Esophagus (tissue), 2 donors: ENCODE data around the gene MC1R. TPM values are rescaled to one million over a fixed set of nuclear protein-coding genes. Genes with fewer than 3 reads are reported as not detected.
A peak's percentile ranks its signal among the peaks of the same experiment; 100 is the strongest.

ENCODE experiments used
- H3K27ac ChIP-seq, 2 donors: one replicate each; pipeline ENCODE4 v1.5.1; 2013; ENCODE audit warnings: low read depth in 2 of 2, mild to moderate bottlenecking in 2 of 2, inconsistent platforms in 1 of 2, low read length in 1 of 2, moderate library complexity in 1 of 2
- H3K27me3 ChIP-seq, 2 donors: one replicate each; pipeline ENCODE4 v1.6.1; 2013; ENCODE audit warnings: low read length in 2 of 2, control low read depth in 1 of 2, mild to moderate bottlenecking in 1 of 2; ENCODE audit not compliant: insufficient read depth in 2 of 2, control insufficient read depth in 1 of 2
- H3K36me3 ChIP-seq, 2 donors: one replicate each; pipeline ENCODE4 v1.6.1; 2013; ENCODE audit warnings: low read length in 1 of 2; ENCODE audit not compliant: control insufficient read depth in 2 of 2, insufficient read depth in 2 of 2
- H3K4me1 ChIP-seq, 2 donors: one replicate each; pipeline ENCODE4 v1.6.1; 2013; ENCODE audit warnings: low read length in 1 of 2; ENCODE audit not compliant: control insufficient read depth in 2 of 2, insufficient read depth in 2 of 2
- H3K4me3 ChIP-seq, 2 donors: one replicate each; pipeline ENCODE4 v1.5.1; 2013; ENCODE audit warnings: low read length in 2 of 2, mild to moderate bottlenecking in 2 of 2, low read depth in 1 of 2, moderate library complexity in 1 of 2
- H3K9me3 ChIP-seq, 2 donors: one replicate each; pipeline ENCODE4 v1.6.1; 2013; ENCODE audit warnings: mild to moderate bottlenecking in 2 of 2, low read depth in 1 of 2, low read length in 1 of 2, moderate library complexity in 1 of 2; ENCODE audit not compliant: control insufficient read depth in 2 of 2, insufficient read depth in 1 of 2
- WGBS, 2 donors: extraction: QIAGEN DNeasy Blood & Tissue Kit; methylation state at CpG; one replicate each; pipeline ENCODE4 v1.1.7; 2013; 5-methylcytosine and 5-hydroxymethylcytosine counted together
- polyA plus RNA-seq, 2 donors: library from polyadenylated mRNA; stranded (reverse); fragments of 200-250 nt; gene quantifications; one replicate each; pipeline ENCODE4 v1.2.3, GENCODE V29; 2013
- donor health status: healthy with polysubstance abuse.
- donor health status: Bipolar disorder and iron deficiency.

MC1R gene
- polyA plus RNA-seq, 2 donors: 1.3 to 3.3 TPM

DNA sequence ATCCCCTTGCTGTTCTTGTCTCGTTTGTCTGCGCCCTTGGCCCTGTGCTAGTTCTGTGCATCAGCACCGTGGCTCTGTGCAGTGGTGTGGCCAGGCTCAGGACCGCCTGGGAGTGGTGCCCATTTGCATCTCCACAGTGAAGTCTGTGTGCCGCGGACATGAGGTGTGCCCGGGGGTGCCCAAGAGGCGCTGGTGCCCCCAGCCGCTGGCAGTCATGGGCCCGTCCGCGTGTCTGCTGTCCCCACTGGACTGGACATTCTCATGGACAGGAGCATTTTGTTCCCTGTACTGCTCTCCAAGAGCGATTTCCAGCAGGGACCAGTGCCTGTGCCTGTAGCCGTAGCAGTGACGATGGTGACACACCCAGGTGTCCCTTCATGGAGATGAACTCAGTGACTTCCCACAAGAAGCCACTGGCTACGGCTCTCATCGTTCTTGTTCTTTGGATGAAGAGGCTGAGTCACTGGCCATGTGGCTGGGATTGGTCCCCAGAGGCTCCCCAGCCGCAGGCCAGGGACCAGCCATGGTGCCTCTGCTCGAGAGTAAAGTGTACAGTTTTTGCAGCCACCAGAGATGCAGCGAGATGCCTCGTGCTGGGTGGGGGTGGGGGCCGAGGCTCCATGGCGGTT is 13.0 kb upstream of the MC1R start:
- H3K36me3 ChIP-seq: peaks cover 22 to 59% of the 10 kb centered on the region in 2 donors
- H3K4me1 ChIP-seq: peaks cover 0 to 8% of the 10 kb centered on the region in 2 donors
- 88 to 91% methylated on average over 23 of the region's 23 CpGs for WGBS, 2 donors
- no peak overlapping the region for H3K4me3 ChIP-seq
- no peaks in the 10 kb centered on the region for H3K27me3 ChIP-seq
- H3K9me3 ChIP-seq: no peaks in the 10 kb centered on the region
- H3K27ac ChIP-seq: peak overlapping the region in 1 of 2 donors; percentile 50

- Histone ChIP-seq H3K27me3 (no peaks in the 10 kb centered on the region), H3K27ac (no peak overlapping the region), H3K9me3 (no peaks in the 10 kb centered on the region), H3K4me3 (no peak overlapping the region), H3K36me3 (peaks cover 15 to 60% of the 10 kb centered on the region in 2 donors), H3K4me1 (peaks cover 0 to 9% of the 10 kb centered on the region in 2 donors)
- WGBS, 2 donors: 96% methylated on average over 40 of the region's 40 CpGs
Observed at GRCh38 chr16:89906140-89907025, 12.3 kb upstream of the MC1R start.

GRCh38 chr16:89907055-89907814 is 11.4 kb upstream of the MC1R start:
- H3K36me3 ChIP-seq: peaks cover 17 to 65% of the 10 kb centered on the region in 2 donors

GRCh38 chr16:89908236-89908635 is 10.4 kb upstream of the MC1R start:
- 90 to 98% methylated on average over 4 of the region's 4 CpGs for WGBS, 2 donors
- H3K36me3 ChIP-seq: peaks cover 14 to 64% of the 10 kb centered on the region in 2 donors

More at GRCh38 chr16:89907055-89907814, 11.4 kb upstream of the MC1R start:
- H3K27ac ChIP-seq: no peak overlapping the region
- 96 to 98% methylated on average over 13 of the region's 13 CpGs for WGBS, 2 donors
- H3K27me3 ChIP-seq: no peaks in the 10 kb centered on the region
- peaks cover 0 to 10% of the 10 kb centered on the region in 2 donors for H3K4me1 ChIP-seq
- H3K9me3 ChIP-seq: no peaks in the 10 kb centered on the region
- no peak overlapping the region for H3K4me3 ChIP-seq

DNA sequence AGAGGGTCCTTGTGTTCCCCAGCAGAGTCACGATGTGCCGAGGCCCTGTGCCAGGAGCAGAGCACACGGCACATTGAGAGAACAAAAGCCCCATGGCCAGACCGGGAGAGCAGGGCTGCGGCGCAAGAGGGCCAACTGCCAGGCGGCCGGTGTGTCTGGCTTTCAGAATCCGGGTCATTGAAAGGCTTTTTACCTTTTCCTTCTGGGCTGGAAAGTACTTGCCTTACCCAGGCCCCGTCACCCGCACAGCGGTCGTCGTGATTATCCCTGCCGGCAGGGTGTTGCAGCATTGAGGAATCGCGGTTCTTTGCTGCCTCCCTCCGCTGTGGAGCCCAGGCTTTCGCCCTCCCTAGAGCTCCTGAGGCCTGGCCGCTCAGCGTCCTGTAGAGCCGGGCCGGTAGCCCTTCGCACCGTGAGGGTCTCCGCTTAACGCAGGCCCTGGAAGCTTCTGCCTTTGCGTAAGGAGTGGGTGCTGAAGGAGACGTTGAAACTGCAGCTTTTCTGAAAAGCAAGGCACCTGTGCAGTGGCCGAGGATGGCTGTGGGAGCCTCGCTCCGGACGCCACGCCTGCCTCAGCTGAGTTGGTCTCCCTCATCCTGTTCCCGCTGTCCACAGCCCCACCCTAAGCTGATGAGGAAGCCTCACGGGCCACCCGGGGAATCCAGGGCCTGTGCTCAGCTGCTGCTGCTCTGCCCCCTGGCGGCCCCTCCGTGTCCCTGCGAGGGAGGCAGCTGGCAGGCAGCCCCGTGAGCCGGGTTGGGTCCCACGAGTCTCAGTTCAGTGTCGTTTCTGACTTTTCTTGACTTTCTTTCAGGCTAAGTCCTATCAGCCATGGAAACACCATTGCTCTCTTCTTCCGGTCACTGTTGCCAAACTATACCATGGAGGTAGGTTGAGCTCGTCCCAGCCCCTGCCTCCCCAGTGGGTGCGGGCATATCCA is 8.6 kb upstream of the MC1R start:
- H3K36me3 ChIP-seq: peaks cover 14 to 56% of the 10 kb centered on the region in 2 donors
- H3K27ac ChIP-seq: peak overlapping the region; percentile 23 to 64
- H3K4me3 ChIP-seq: no peak overlapping the region
- no peaks in the 10 kb centered on the region for H3K27me3 ChIP-seq
- WGBS, 2 donors: 57 to 63% methylated on average over 47 of the region's 47 CpGs
- H3K4me1 ChIP-seq: peaks cover 0 to 12% of the 10 kb centered on the region in 2 donors
- H3K9me3 ChIP-seq: no peaks in the 10 kb centered on the region

More at GRCh38 chr16:89908236-89908635, 10.4 kb upstream of the MC1R start:
- Histone ChIP-seq H3K27ac (no peak overlapping the region), H3K4me1 (peaks cover 0 to 12% of the 10 kb centered on the region in 2 donors), H3K9me3 (no peaks in the 10 kb centered on the region), H3K4me3 (no peak overlapping the region), H3K27me3 (no peaks in the 10 kb centered on the region)

GRCh38 chr16:89910717-89911354 is 7.8 kb upstream of the MC1R start:
- H3K4me1 ChIP-seq: peaks cover 0 to 12% of the 10 kb centered on the region in 2 donors
- no peak overlapping the region for H3K4me3 ChIP-seq
- peaks cover 14 to 49% of the 10 kb centered on the region in 2 donors for H3K36me3 ChIP-seq
- H3K27me3 ChIP-seq: no peaks in the 10 kb centered on the region
- no peaks in the 10 kb centered on the region for H3K9me3 ChIP-seq
- 91 to 93% methylated on average over 27 of the region's 27 CpGs for WGBS, 2 donors
- no peak overlapping the region for H3K27ac ChIP-seq

DNA sequence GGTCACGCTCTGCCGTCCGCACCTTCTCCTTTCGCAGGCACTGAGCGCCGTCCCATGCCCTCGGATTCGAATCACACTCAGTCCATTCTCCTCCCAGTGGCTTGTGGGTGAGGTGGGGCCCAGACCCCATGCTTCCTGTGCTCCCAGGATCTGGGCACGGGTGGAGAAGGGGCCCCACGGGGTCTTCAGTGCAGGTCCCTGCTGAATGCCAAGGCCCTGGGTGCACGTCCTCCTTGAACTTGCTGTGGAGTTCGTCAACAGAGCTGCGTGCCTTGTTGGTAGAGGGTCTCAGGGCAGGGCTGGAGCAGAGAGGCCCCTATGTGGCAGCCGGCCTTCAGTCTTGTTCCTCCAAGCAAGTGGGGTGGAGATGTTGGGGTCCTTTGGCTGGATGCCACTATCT is 7.3 kb upstream of the MC1R start:
- H3K27ac ChIP-seq: no peak overlapping the region
- H3K9me3 ChIP-seq: no peaks in the 10 kb centered on the region
- H3K36me3 ChIP-seq: peaks cover 10 to 44% of the 10 kb centered on the region in 2 donors
- no peaks in the 10 kb centered on the region for H3K27me3 ChIP-seq
- H3K4me1 ChIP-seq: peaks cover 0 to 12% of the 10 kb centered on the region in 2 donors
- 91% methylated on average over 14 of the region's 14 CpGs for WGBS, 2 donors
- no peak overlapping the region for H3K4me3 ChIP-seq

GRCh38 chr16:89912143-89912542 is 6.5 kb upstream of the MC1R start:
- Histone ChIP-seq H3K9me3 (no peaks in the 10 kb centered on the region), H3K4me3 (no peak overlapping the region), H3K36me3 (peaks cover 3 to 36% of the 10 kb centered on the region in 2 donors), H3K27ac (no peak overlapping the region), H3K27me3 (no peaks in the 10 kb centered on the region), H3K4me1 (peaks cover 0 to 12% of the 10 kb centered on the region in 2 donors)
- WGBS, 2 donors: 80 to 82% methylated on average over 13 of the region's 13 CpGs
